Measurements from ENCODE around the gene ELK1.
"Not testable (repeated sequence)": the region's sequence is repeated elsewhere in the genome, so short reads cannot be mapped to it uniquely, and the experiment has no call there.

ELK1 gene, protein sequence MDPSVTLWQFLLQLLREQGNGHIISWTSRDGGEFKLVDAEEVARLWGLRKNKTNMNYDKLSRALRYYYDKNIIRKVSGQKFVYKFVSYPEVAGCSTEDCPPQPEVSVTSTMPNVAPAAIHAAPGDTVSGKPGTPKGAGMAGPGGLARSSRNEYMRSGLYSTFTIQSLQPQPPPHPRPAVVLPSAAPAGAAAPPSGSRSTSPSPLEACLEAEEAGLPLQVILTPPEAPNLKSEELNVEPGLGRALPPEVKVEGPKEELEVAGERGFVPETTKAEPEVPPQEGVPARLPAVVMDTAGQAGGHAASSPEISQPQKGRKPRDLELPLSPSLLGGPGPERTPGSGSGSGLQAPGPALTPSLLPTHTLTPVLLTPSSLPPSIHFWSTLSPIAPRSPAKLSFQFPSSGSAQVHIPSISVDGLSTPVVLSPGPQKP

DNA sequence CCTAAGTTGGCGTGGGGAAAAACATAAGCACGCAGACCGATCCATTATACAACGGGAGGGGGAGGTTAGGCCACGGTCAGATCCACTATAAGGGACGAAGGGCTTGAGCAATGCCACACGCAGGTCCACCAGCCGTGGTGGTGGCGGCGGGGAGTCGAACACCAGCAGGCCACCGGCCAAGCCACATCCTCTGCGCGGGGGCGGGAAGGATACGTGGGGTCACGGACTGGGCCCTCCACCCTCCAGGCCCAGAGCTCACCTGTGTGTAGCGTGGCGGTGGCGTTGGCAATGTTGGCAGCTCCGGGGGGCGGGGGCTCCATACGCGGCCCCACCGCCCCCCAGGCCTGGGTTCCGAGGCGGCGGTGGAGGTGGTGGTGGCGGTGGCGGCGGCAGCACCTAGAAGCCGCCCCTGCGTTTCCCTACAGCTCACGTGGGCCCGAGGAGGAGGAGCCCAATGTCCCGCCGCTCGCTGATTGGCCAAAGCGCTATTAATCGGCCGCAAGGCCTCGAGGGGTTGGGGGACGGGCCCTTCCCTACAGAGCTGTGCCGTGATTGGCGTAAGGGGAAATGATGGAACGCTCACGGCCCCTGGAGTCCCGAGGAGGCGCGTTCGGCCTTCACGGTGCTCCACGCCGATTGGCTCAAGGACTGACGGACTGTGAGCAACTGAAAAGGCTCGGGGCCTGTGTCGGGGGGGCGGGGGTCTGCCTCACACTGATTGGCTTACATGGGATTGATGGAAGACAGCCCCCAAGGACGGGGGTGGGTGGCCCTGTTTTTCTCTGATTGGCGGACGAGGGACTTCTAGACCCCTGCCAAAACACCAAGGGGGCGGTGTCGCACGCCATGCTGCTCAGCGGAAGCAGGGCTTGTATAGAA lies at the start of gene ELK1:
ELK1 (minus strand) TSS at position 400 of the 879 bp plus-strand sequence. CDS start 9,122 bp downstream, outside the sequence.
- DNase-seq = peak; percentile 90

DNA sequence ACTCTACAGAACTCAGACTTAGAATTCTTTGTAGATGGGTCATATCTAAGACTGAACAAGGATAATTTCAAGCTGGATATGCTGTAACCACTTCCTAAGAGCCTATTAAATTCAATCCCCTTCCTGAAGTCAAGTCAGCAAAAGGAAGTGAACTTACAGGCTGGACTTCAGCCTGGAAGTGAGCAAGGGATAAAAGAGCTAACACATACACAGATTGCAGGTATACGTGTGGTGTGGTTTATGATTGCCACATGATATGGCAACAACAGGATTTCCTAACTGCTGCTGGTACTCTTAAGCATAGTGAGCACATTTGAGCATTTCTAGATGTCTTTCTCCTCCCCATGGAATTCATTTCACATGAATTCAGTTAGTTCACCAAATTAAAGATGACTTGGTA lies 46.8 kb upstream of the ELK1 start:
- DNase-seq = no peak

DNA sequence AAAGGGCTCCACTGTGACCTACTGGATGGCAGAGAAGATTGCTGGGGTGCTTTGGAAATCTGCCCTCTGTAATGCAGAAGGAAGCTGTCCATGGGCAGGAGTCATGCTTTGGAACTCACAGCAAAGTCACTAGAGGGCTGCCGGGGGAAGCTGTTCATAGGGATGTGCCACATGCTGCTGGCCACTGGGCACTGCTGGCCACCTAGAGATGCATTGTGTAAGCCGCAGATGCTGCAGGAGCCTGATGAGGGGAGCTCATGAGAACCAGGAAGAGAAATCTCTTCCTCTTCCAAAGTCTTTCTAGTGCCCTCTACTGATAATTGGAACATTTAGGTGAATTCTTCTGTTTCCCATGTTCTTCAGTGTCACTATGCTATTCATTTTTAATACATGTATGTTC lies 39.8 kb upstream of the ELK1 start:
- no peak for DNase-seq

DNA sequence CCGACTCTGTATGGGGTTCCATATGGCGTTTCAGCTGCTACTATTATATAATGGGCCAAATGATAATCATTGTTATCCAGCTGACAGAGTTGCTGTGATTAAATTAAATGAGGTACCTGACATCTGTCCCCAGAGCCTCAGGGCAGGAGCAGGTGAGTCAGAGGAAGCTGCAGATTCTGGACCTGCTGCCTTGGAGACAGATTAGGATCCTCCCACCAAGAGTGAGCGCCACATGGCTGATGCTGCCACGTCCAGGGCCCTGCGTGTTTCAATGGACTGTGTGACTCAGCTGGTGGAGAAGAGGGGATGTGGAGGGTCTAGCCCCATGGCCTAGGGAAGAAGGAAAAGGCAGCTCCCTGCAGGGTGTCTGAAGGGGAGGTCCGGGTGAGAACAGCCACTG lies 36.9 kb upstream of the ELK1 start:
- DNase-seq = no peak

DNA sequence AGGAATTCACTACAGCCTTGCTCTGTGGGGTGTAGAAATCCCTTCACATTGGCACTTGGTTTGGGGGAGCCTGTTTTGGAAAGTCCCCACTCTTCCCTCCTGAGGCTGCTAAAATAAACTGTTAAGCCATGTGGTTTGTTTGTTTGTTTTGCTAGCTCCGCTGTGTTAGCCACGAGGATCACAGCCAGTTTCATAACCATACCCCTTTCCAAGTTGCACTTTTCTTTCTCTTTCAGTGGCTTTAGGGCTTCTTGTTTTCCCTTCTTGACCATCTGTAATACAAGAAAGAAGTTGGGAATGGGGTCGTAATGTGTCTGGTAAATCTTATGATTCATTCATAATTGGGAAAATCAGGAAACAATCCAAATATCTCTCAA lies 33.5 kb upstream of the ELK1 start:
- DNase-seq = no peak

DNA sequence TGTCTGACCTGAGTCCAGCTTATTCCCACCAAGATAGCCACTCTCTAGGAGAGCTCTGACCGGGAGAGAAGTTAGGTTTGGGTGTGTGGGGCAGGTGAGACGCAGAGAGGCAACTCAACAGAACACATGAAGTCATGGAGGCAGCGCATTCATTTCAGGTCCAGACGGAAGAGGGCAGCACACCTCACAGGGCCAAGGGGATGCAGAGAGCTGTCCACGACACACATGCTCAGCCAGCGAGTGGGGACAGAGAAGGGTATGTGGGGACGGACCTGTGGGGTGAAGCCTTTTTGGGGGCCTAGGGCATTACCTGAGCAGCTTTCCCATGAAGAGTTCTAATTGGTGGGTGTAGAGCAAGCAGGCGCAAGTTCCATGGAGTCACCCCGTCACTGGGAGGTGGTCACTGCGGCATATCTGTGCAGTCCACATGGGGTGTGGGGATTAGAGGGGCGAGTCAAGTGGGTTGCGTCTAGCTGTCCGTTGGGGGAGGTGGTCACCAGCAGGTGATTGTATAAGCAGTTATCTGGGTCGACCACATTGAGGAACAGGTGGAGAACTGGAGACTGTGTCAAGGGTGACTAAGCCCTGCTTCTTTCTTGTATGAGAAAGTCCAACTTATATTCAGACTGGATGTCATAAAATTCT lies 32.9 kb upstream of the ELK1 start:
- no peak for DNase-seq

DNA sequence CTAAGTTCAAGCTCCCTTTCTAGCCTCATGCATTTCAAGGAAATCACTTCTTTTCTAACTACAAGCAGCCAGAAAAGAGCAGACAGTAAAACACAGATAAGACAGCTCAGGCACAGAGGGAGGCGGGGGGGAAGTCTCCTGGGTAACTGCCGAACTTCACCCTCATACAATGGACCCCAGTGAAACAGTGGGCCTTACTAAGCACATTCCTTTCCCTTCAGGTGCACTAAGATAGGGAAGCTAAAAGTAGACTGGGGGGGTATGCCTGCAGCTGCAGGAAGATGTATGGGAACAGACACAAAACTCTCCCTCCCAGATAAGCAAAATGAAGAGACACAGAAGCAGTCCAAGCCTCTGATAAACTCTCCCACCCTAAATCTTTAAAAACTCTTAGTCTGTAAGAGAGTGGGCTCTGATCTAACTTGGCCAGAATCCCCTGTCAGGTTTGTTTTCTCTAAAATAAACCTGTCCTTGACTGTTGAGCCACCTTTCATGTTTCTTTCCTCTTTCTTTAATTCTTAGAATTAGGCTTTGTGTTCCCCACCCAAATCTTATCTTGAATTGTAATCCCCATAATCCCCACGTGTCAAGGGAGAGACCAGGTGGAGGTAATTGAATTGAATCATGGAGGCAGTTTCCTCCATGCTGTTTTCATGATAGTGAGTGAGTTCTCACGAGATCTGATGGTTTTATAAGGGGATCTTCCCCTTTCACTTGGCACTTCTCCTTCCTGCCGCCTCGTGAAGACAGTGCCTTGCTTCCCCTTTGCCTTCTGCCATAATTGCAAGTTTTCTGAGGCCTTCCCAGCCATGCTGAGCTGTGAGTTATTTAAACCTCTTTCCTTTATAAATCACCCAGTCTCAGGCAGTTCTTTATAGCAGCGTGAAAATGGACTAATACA lies 25.8 kb upstream of the ELK1 start:
- not testable (repeated sequence) for DNase-seq

DNA sequence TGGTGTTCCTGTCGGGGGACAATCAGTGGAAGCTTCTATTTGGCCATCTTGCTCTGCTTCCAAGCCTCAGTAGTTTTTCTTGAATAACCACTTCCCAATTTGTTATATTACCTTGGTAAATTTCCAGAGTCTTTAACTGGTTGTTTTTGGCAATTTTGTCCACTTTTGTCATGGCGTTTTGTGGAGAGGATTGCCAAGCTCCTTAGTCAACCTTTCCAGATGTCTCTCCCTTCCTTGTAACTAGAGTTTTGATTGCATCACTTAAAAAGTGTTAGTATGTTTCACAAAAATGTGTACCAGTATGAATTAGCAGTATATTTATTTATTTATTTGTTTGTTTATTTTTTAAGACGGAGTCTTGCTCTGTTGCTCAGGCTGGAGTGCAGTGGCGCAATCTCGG lies 24.4 kb upstream of the ELK1 start:
- no peak for DNase-seq

DNA sequence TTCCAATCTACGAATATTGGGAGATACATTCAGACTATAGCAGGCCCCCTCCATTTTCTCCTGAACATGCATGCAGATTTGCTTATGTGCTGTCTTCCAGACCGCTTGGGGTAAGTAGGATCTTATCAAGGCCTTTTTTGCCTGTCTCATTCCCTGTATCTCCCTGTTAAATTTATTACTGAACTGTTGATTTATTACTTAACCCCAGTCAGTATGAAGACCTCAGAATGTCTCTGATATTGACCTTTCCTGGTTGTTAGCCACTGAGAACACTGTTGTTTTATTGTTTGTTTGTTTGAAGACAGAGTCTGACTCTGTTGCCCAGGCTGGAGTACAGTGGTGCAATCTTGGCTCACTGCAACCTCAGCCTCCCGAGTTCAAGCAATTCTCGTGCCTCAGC lies 15.4 kb upstream of the ELK1 start:
- DNase-seq = not testable (repeated sequence)

DNA sequence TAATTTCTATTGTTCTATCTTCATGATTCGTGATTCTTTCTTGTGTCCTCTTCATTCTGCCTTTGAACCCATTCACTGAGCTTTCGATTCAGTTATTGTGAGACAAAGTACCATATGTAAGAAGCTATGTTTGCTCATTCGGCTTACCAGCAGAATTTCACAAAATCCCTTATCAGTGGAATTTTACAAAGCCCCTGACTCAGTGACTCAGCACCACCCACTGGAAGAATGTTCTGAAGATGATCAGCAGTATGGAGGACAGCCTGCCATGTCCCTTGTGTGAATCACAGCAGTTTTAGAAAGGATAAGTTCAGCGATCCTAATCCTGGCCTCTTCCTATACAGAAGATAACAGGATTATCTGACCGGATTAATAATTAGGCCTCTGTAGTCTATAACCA lies 14.4 kb upstream of the ELK1 start:
- DNase-seq = no peak

DNA sequence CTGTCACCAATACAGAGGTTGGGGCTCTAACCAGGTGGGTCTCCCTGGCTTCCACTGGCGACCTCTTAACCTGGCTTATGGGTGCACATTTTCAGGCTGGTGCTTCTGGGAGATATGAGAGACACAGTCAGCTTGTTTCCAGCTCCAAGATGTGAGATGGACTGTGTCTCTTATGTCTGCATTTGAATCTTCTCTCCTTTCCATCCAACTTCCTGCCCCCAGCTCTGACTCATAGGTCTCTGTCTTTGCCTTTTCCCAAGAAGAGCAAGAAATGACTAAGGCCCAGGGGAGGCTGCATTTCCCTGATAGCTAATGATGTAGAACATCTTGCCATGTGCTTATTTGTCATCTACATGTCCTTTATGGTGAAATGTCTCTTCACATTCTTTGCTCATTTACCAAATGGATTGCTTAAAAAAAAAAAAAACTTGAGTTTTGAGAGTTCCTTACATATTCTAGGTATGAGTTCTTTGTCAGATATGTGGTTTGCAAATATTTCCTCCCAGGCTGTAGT lies 11.8 kb upstream of the ELK1 start:
- no peak for DNase-seq

DNA sequence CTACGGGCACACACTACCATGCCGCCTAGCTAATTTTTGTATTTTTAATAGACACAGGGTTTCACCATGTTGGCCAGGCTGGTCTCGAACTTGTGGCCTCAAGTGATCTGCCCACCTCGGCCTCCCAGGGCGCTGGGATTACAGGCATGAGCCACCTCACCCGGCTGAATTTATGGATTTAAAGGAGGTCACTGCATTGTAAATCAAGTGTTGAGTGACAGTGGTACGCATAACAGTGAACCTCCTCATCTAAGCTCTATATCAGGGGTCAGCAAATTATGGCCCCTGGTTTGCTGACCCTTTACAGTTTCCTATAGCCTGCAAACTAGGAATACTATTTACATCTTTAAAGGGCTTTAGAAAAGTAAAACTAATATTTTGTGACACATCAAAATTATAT lies 11.2 kb upstream of the ELK1 start:
- no peak for DNase-seq

DNA sequence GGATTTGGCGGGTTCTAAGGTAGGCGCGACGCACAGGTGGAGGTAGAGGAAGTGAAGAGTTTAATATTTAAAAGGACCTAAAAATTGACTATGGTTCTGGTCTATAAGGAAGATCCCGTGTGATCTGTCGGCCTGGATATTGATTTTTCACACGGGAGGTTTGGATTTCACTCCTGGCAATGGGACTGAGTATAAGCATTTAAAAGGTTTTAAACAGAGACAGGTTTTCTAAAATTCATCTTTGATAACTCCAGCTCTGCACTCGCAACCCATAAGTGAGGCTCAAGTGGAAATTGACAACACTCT lies 9.0 kb upstream of the ELK1 start:
- DNase-seq = no peak

DNA sequence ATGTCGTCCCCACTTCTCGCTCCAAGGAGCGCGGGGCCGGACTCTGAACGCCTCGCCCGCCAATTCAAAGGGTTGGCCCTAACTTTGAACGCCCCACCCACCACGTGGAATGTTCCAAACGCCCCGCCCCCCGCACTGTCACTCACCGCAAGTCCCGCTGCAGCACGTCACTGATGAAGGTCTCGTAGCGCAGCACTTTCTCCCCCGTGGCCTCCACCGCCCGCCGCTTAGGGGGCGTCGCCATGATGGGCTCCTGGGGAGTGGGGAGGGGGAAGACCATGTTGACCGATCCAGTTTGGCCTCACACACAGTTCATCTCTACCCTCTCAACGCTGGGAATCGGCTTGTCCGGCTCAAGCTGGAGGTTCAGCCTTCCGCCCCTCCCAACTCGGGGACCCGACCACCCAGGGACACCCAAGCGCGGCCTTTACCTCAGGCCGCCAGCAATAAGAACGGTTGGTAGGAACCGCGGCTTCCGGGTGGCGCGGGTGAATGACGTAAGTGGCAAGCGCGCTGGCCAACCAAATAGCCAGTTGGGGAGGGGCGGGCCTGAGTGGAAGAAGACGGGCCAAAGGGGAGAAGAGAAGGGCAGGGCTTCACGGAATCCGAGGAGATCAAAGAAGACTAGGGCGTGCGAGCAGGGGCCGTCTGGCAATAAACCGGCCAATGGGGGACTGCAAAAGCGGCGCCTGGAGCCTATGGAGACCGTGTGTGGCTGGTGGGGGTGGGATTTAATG lies 8.5 kb upstream of the ELK1 start, which contains the start of gene UXT:
UXT (minus strand) TSS at position 497 of the 737 bp plus-strand sequence; CDS start at position 244, 253 bp downstream.
- DNase-seq = peak; percentile 91

DNA sequence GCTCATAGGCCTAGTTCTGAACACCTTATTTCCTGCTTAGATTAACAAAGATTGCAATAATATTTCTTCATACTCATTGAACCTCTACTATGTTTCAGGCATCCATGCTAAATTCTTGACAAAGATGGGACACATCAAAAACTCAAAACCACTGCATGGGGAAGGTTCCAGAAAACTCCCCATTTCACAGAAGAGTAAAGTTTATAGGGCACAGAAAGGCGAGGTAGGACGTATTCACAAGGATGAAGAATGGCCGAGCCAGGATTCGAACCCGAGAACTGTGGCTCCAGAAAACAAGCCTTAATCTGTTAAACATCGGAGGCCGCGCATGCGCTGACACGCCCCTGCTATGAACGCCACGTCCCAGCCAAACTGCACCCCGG lies 7.9 kb upstream of the ELK1 start:
- no peak for DNase-seq

DNA sequence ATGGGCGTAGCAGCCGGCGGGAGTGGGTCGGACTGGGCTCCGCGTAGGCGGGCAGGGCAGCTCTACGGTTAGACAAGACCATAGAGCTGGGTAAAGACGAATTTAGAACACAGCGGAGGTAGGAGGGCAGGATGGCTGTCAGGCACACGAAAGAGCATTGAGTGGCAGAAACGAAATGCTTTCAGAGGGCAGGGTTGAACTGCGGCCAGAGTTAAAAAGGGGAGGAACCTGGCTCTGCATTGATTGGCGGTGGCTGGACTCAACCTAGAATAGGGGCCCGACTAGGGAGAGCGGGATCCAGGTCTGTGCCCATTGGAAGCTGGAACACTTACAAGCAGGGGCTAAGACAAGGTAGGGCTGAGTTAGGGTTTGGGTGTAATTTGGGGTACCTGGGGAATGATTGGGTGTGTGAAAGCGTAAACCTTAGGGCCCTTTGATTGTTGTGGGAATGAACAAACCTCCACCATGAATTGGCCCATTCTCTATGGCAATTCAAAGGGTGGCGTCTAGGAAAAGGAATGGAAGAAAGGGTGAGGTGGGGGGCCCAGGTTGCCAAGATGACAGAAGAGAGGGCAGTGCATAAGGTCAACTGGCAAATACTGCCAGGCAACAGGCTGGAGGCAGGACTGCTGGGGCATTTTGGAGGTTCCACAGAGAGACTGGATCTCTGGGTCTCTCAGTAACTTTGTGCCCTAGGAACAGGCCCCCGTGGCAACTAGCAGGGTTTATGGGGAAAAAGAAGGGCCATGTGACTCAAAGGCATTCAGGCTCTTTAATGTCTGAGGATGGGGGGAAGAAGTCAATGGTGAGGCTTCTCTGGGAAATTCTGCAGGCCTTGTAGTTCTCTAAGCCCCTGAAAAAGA lies 911 bp upstream of the ELK1 start:
- DNase-seq = no peak

DNA sequence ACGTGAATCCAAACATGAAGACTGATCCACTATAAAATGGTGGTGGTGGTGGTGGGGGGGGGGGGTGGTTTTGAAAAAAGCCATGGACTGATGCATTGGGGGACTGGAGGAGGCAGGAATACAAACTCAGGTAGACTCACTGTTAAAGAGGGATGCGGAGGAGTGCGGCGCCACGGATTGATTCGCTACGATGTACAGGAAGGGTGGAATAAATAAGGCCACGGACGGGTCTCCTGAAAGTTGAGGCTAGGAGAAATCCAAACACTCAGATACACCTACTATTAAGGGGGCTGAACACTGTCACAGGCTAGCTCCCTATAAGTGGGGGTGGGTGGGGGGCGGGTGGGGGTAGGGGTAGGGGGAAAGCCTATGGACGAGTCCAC lies 591 bp downstream of the ELK1 start:
- no peak for DNase-seq

DNA sequence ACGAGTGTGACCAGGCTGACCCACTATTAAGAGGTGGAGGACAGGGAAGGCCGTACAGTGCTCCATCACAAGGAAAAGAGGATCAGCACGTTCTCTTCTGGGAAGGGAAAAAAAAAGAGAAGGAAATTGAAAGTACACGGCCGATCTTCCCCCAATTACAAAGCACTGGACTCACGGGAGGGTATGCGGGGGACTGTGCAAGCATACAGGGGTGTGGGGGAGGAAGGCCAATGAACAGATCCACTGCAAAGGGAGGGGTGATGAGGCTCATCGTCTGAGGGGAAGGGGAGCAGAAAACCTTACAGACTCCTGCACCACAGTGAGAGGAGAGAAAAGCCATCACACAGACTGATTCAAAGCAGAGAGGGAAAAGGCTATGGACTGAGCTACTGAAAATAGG lies 1.1 kb downstream of the ELK1 start:
- no peak for DNase-seq

DNA sequence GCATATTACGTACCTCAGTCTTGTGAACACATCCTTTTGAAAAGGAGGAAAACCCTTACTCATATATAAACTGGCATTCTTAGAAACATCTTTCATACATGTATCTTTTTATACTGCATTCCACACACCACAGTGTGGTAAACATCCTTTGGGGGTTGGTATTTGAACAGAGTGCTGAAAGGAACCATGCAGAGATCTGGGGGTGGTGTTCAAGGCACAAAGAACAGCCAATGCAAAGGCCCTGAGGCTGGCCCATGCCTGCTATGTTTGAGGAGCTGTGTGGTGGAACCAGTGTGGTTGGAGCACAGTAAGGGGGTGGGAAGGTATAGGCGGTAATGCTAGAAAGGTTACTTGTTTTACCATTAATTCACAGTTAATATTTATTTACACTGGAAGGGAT lies 2.0 kb downstream of the ELK1 start:
- DNase-seq = no peak

DNA sequence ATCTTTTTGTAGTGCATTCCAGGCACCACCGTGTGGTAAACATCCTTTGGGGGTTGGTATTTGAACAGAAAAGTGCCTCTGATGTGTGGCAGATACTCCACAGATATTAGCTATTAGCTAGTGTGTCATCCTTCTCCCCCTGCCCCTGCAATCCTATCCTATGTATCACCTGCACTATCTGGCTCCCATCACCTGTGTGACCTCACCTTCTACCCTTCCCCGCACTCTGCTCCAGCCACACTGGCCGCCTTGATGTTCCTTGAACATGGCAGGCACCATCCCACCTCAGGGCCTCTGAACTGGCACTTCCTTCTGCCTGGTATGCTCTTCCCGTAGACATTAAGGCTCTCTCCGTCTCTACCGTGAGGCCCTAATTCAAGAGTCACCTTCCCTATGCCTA lies 3.7 kb downstream of the ELK1 start:
- DNase-seq = no peak

DNA sequence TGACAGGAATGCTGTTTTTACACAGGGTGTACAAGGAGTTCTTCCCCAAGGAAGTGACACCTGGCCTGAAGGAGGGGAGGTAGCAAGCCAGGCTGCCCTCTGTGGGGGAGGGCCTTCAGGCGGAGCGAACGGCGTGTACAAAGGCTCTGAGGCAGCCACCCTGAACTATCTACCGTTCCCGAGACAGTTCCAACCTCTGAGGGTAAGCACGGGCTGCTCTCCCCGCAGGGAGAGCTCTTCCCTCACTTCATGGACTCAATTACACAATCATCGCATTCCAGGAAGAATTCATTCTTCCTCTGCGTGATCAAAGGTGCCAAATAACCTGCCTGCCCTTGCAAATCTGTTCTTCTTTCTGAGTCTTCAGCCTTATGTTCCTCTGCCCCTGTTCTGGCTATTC lies 4.8 kb downstream of the ELK1 start:
- DNase-seq = no peak
